ENCODE results near the gene PITPNC1.
"Not testable (repeated sequence)": the region's sequence is repeated elsewhere in the genome, so short reads cannot be mapped to it uniquely, and the experiment has no call there.

PITPNC1 gene

GRCh38 chr17:67415291-67415690 lies 38.2 kb downstream of the PITPNC1 start:
- no peaks in the 10 kb centered on the region for H3K79me2 ChIP-seq (ENCODE audit: control insufficient read depth, insufficient read depth, low read length, unreplicated experiment)
- H3K4me1 ChIP-seq (ENCODE audit: control insufficient read depth, insufficient read depth, low read length, unreplicated experiment) = no peaks in the 10 kb centered on the region
- H3K36me3 ChIP-seq (ENCODE audit: insufficient read depth, low read length) = no peaks in the 10 kb centered on the region
- H3K27me3 ChIP-seq (ENCODE audit: insufficient read depth, low read length) = no peaks in the 10 kb centered on the region
- no peak overlapping the region for H3K27ac ChIP-seq (ENCODE audit: low read depth, low read length)
- no peak overlapping the region for H3K4me3 ChIP-seq (ENCODE audit: low read depth, low read length)
- no peak overlapping the region for H2AFZ ChIP-seq (ENCODE audit: low read length, unreplicated experiment)

- no peak overlapping the region for H2AFZ ChIP-seq (ENCODE audit: low read length, unreplicated experiment)
- H3K4me1 ChIP-seq (ENCODE audit: control insufficient read depth, insufficient read depth, low read length, unreplicated experiment) = peaks cover 16% of the 10 kb centered on the region
- no peaks in the 10 kb centered on the region for H3K79me2 ChIP-seq (ENCODE audit: control insufficient read depth, insufficient read depth, low read length, unreplicated experiment)
- no peaks in the 10 kb centered on the region for H3K36me3 ChIP-seq (ENCODE audit: insufficient read depth, low read length)
- no peak overlapping the region for H3K27ac ChIP-seq (ENCODE audit: low read depth, low read length)
- no peaks in the 10 kb centered on the region for H3K27me3 ChIP-seq (ENCODE audit: insufficient read depth, low read length)
- no peak overlapping the region for H3K4me3 ChIP-seq (ENCODE audit: low read depth, low read length)
Observed at GRCh38 chr17:67417507-67417906, 40.4 kb downstream of the PITPNC1 start.

- Histone ChIP-seq H2AFZ (ENCODE audit: low read length, unreplicated experiment) (no peak overlapping the region), H3K27ac (ENCODE audit: low read depth, low read length) (peak overlapping the region; percentile 88), H3K79me2 (ENCODE audit: control insufficient read depth, insufficient read depth, low read length, unreplicated experiment) (no peaks in the 10 kb centered on the region), H3K36me3 (ENCODE audit: insufficient read depth, low read length) (no peaks in the 10 kb centered on the region), H3K27me3 (ENCODE audit: insufficient read depth, low read length) (no peaks in the 10 kb centered on the region), H3K4me3 (ENCODE audit: low read depth, low read length) (no peak overlapping the region), H3K4me1 (ENCODE audit: control insufficient read depth, insufficient read depth, low read length, unreplicated experiment) (peaks cover 24% of the 10 kb centered on the region)
Observed at GRCh38 chr17:67420994-67421393, 43.9 kb downstream of the PITPNC1 start.

- Histone ChIP-seq H3K4me1 (ENCODE audit: control insufficient read depth, insufficient read depth, low read length, unreplicated experiment) (peaks cover 24% of the 10 kb centered on the region), H3K27me3 (ENCODE audit: insufficient read depth, low read length) (no peaks in the 10 kb centered on the region), H2AFZ (ENCODE audit: low read length, unreplicated experiment) (no peak overlapping the region), H3K27ac (ENCODE audit: low read depth, low read length) (peak overlapping the region; percentile 88), H3K79me2 (ENCODE audit: control insufficient read depth, insufficient read depth, low read length, unreplicated experiment) (no peaks in the 10 kb centered on the region), H3K4me3 (ENCODE audit: low read depth, low read length) (no peak overlapping the region), H3K36me3 (ENCODE audit: insufficient read depth, low read length) (no peaks in the 10 kb centered on the region)
Observed at GRCh38 chr17:67421869-67422273, 44.8 kb downstream of the PITPNC1 start.

GRCh38 chr17:67422296-67422695 lies 45.2 kb downstream of the PITPNC1 start:
- not testable (repeated sequence) for H3K36me3 ChIP-seq (ENCODE audit: insufficient read depth, low read length); H3K27me3 ChIP-seq (ENCODE audit: insufficient read depth, low read length); H3K4me3 ChIP-seq (ENCODE audit: low read depth, low read length); H3K79me2 ChIP-seq (ENCODE audit: control insufficient read depth, insufficient read depth, low read length, unreplicated experiment); H2AFZ ChIP-seq (ENCODE audit: low read length, unreplicated experiment)
- peaks cover 24% of the 10 kb centered on the region for H3K4me1 ChIP-seq (ENCODE audit: control insufficient read depth, insufficient read depth, low read length, unreplicated experiment)
- peak overlapping the region; percentile 88 for H3K27ac ChIP-seq (ENCODE audit: low read depth, low read length)

GRCh38 chr17:67422897-67423296 lies 45.8 kb downstream of the PITPNC1 start:
- Histone ChIP-seq H3K36me3 (ENCODE audit: insufficient read depth, low read length) (no peaks in the 10 kb centered on the region), H3K79me2 (ENCODE audit: control insufficient read depth, insufficient read depth, low read length, unreplicated experiment) (no peaks in the 10 kb centered on the region), H3K27me3 (ENCODE audit: insufficient read depth, low read length) (no peaks in the 10 kb centered on the region), H3K27ac (ENCODE audit: low read depth, low read length) (peak overlapping the region; percentile 88), H2AFZ (ENCODE audit: low read length, unreplicated experiment) (no peak overlapping the region), H3K4me3 (ENCODE audit: low read depth, low read length) (no peak overlapping the region), H3K4me1 (ENCODE audit: control insufficient read depth, insufficient read depth, low read length, unreplicated experiment) (peaks cover 24% of the 10 kb centered on the region)

- no peak overlapping the region for H3K27ac ChIP-seq (ENCODE audit: low read depth, low read length)
- no peak overlapping the region for H2AFZ ChIP-seq (ENCODE audit: low read length, unreplicated experiment)
- H3K36me3 ChIP-seq (ENCODE audit: insufficient read depth, low read length) = no peaks in the 10 kb centered on the region
- no peak overlapping the region for H3K4me3 ChIP-seq (ENCODE audit: low read depth, low read length)
- H3K79me2 ChIP-seq (ENCODE audit: control insufficient read depth, insufficient read depth, low read length, unreplicated experiment) = peaks cover 2% of the 10 kb centered on the region
- peaks cover 24% of the 10 kb centered on the region for H3K4me1 ChIP-seq (ENCODE audit: control insufficient read depth, insufficient read depth, low read length, unreplicated experiment)
- no peaks in the 10 kb centered on the region for H3K27me3 ChIP-seq (ENCODE audit: insufficient read depth, low read length)
Observed at GRCh38 chr17:67425571-67426160, 48.6 kb downstream of the PITPNC1 start.

GRCh38 chr17:67427424-67427823 lies 50.3 kb downstream of the PITPNC1 start:
- Histone ChIP-seq H3K4me3 (ENCODE audit: low read depth, low read length) (no peak overlapping the region), H3K79me2 (ENCODE audit: control insufficient read depth, insufficient read depth, low read length, unreplicated experiment) (peaks cover 2% of the 10 kb centered on the region), H3K4me1 (ENCODE audit: control insufficient read depth, insufficient read depth, low read length, unreplicated experiment) (peaks cover 18% of the 10 kb centered on the region), H3K36me3 (ENCODE audit: insufficient read depth, low read length) (no peaks in the 10 kb centered on the region), H3K27me3 (ENCODE audit: insufficient read depth, low read length) (no peaks in the 10 kb centered on the region), H3K27ac (ENCODE audit: low read depth, low read length) (no peak overlapping the region), H2AFZ (ENCODE audit: low read length, unreplicated experiment) (no peak overlapping the region)

- H2AFZ ChIP-seq (ENCODE audit: low read length, unreplicated experiment); H3K4me1 ChIP-seq (ENCODE audit: control insufficient read depth, insufficient read depth, low read length, unreplicated experiment); H3K36me3 ChIP-seq (ENCODE audit: insufficient read depth, low read length); H3K4me3 ChIP-seq (ENCODE audit: low read depth, low read length); H3K79me2 ChIP-seq (ENCODE audit: control insufficient read depth, insufficient read depth, low read length, unreplicated experiment); H3K27me3 ChIP-seq (ENCODE audit: insufficient read depth, low read length): not testable (repeated sequence)
- peak overlapping the region; percentile 97 for H3K27ac ChIP-seq (ENCODE audit: low read depth, low read length)
Observed at GRCh38 chr17:67430515-67430914, 53.4 kb downstream of the PITPNC1 start.

- Histone ChIP-seq H3K4me1 (ENCODE audit: control insufficient read depth, insufficient read depth, low read length, unreplicated experiment) (peaks cover 10% of the 10 kb centered on the region), H3K36me3 (ENCODE audit: insufficient read depth, low read length) (no peaks in the 10 kb centered on the region), H3K79me2 (ENCODE audit: control insufficient read depth, insufficient read depth, low read length, unreplicated experiment) (peaks cover 2% of the 10 kb centered on the region), H3K27me3 (ENCODE audit: insufficient read depth, low read length) (no peaks in the 10 kb centered on the region), H3K27ac (ENCODE audit: low read depth, low read length) (peak overlapping the region; percentile 97), H3K4me3 (ENCODE audit: low read depth, low read length) (peak overlapping the region; percentile 62), H2AFZ (ENCODE audit: low read length, unreplicated experiment) (no peak overlapping the region)
Observed at GRCh38 chr17:67431249-67432015, 54.4 kb downstream of the PITPNC1 start.

Data from ACC112 (cell line).